HG02759 (cell line): Measurements from ENCODE around the gene SULT2B1.
A peak's percentile ranks its signal among the peaks of the same experiment; 100 is the strongest.

Experiments
- ATAC-seq: cut with Tn5 transposase; IDR thresholded peaks from one replicate; pipeline ENCODE4 v1.9.1; 2021; ENCODE audit warnings: mild to moderate bottlenecking, moderate library complexity; ENCODE audit not compliant: unreplicated experiment

The SULT2B1 gene

DNA sequence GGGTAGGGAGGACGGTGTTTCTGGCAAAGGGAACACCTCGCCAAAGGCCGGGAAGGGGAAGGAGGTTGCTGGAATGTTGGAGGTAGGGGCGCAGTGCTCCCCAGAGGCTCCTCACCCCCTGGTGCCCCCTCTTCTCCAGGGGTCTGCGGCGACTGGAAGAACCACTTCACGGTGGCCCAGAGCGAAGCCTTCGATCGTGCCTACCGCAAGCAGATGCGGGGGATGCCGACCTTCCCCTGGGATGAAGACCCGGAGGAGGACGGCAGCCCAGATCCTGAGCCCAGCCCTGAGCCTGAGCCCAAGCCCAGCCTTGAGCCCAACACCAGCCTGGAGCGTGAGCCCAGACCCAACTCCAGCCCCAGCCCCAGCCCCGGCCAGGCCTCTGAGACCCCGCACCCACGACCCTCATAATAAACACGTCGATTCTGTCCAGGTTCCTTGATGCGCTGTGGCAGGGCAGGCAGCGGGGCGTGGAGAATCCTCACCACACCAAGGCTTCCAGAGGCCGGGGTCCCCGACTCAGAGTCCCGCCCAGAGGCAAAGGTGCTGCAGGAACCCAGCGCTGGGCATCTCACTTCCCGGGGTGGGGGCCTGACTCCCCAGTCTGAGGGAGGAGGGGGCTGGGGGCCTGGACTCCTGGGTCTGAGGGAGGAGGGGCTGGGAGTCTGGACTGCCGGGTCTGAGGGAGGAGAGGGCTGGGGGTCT is 47.2 kb downstream of the SULT2B1 start:
- ATAC-seq = no peak

GRCh38 chr19:48600679-48601417 is 48.9 kb downstream of the SULT2B1 start:
- no peak for ATAC-seq

- ATAC-seq = no peak
Observed at GRCh38 chr19:48603001-48603400, 51.0 kb downstream of the SULT2B1 start.

DNA sequence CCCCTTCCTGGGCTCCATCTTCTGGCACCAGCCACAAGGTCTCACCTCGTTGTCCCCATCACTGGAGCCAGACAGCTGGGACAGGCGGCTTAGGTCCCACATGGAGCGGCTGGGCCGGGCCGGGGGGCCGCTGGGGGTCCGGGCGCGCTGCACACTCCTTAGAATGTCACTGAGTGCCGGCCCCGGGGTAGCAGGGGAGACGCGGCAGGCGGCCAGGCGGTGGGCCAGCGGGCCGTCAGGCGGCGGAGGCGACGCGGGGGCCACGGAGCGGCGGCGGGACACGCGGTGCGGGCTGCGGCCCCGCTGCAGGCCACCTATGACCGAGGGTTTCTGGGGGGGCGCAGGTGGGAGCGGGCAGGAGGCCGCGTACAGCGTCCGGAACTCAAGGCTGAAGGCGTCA is 51.5 kb downstream of the SULT2B1 start:
- no peak for ATAC-seq

DNA sequence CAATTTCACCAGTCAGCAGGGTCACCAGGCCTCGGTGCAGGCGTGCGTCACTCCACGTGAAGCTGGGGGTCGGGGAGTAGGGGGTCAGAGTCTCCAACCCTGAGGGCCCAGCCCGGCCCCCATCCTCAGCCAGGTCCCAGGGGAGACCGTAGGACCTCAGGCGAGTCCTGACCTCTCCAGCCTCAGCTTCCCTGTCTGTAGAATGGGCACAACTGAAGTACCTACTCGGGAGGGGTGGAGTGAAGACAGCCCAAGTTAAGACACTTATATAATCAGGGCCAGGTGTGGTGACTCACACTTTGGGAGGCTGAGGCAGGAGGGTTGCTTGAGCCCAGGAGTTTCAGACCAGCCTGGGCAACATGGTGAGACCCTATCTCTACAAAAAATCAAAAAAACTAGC is 51.9 kb downstream of the SULT2B1 start:
- no peak for ATAC-seq

DNA sequence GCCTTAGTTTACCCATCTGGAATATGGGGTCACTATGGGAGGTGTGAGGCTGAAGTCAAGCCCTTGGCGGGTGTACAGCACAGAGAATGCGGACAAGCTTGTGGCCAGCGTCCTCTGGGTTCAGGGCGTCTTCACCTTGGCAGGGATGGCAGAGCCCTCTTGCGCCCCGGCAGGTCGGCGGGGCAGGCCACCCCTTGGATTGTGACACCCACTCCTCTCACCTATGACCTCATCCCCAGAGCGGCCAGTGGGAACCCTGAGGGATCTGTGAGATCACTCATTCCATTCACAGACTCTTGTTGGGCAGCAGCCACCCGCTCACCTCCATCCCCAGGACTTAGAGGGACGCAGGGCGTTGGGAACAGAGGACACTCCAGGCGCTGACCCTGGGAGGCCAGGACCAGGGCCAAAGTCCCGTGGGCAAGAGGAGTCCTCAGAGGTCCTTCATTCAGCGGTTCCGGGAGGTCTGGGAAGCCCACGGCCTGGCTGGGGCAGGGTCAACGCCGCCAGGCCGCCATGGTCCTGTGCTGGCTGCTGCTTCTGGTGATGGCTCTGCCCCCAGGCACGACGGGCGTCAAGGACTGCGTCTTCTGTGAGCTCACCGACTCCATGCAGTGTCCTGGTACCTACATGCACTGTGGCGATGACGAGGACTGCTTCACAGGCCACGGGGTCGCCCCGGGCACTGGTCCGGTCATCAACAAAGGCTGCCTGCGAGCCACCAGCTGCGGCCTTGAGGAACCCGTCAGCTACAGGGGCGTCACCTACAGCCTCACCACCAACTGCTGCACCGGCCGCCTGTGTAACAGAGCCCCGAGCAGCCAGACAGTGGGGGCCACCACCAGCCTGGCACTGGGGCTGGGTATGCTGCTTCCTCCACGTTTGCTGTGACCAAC is 54.7 kb downstream of the SULT2B1 start, which contains the start of gene SPACA4:
TSS of gene SPACA4 (plus strand) at position 280 of the 896 bp plus-strand sequence. CDS start at position 517, 237 bp downstream.
- ATAC-seq = no peak

GRCh38 chr19:48607359-48607755 is 55.4 kb downstream of the SULT2B1 start:
- no peak for ATAC-seq

GRCh38 chr19:48608798-48609263 is 56.9 kb downstream of the SULT2B1 start:
- peak; percentile 52 for ATAC-seq

DNA sequence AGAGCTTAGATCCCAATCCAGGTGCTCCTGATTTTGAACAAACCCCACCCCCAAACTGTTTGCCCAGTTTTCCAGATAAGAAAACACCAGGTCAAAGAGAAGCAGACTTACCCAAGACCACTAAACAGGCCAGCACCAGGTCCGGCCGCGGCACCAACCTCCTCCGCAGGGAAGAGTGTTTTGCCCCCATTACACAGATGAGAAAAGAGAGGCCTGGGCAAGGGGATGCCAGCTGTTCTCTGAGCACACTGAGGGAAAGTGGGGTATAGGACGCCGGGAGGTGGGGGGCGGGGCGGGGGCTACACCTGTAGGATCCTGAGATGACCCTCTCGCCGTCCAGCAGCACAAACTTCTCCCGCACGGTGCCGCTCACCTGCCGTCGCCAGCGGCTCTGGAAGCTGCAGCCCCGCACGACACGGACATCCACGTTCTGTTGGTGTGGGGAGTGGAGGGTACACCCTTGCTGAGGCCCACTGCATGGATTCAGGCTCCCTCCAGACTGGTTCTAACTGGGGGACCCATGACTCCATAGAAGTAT is 57.7 kb downstream of the SULT2B1 start:
- no peak for ATAC-seq

GRCh38 chr19:48611872-48612271 is 59.9 kb downstream of the SULT2B1 start:
- no peak for ATAC-seq

DNA sequence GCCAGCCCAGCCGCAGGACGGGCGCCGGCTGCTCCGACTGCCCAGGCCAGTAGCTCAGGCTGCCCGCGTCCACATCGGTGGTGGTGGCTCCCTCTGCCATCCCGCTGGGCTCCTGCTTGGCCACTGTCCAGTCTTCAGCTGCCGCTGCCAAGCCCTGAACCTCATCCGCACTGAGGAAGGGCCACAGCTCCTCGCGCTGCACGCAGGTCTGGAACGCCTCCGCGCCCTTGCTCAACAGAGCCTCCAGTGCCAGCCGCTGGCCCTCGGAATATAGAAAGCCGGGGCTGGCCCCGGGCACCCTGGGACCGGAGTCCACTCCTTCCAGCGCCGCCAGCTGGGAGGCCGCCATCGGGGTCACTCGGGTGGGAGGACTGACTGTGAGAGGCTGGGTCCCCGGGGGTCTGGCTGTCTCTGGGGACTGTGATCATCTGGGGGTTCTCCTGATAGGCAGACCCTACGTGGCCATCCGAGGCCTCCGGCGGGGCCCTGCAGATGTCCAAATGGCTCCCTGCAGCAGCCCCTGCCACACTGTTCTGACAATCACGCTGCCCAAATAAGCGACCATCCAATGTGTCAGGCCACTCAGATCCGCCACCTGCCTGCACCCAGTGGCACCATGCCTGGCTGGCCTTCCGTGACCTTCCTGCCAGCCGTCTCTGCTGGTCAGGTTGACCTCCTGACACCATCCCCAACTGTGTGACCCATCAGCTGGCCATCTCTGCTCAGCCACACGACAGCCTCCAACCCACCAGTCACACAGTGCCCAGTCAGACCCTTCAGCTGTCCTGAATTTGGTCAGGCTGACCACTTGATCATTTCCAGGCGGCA is 61.3 kb downstream of the SULT2B1 start:
- ATAC-seq = no peak

- ATAC-seq = no peak
Observed at GRCh38 chr19:48613852-48614435, 62.0 kb downstream of the SULT2B1 start.

DNA sequence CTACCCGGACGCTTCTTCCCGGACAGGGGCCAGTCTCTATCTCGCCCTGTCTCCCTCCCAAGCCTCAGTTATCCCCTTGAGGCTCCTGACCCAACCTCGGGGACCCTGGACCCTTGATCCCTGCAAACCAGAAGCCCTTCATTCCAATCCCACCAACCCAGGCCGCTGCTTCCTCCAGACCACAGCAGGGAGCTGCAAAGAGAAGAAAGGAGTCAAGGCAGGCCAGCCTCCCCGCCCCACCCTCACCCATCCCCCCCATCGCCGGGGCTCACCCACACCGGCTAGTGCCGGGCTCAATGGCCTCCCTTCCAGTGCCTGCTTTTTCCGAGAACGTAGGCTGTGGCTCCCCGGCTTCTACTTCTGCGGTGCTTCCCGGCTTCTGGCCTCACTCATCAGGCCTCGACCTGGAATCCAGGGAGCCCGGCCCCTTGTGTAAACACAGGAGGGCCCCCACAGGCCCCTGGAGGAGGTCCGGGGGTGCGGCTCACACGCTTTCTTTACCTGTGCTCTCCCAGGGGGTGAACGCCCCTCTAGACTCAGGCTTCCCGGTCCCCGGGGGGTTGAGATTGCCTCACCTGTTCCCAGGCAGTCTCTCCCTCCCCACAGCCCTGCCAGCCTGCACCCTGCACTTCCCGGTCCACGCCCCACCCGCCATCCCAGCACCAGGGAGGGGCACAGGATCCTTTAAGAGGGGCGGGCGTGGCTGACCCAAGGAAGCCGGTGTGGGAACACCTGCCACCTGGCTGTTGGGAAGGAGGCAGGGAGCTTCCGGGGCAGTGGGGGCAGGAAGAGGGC is 62.7 kb downstream of the SULT2B1 start, which contains the start of gene FAM83E:
TSS of gene FAM83E (minus strand) at position 641 of the 795 bp plus-strand sequence. CDS start 1,704 bp downstream, outside the sequence.
- ATAC-seq = no peak

- ATAC-seq = no peak
Observed at GRCh38 chr19:48615231-48616040, 63.5 kb downstream of the SULT2B1 start.

GRCh38 chr19:48616041-48616436 is 64.1 kb downstream of the SULT2B1 start:
- no peak for ATAC-seq

GRCh38 chr19:48616491-48617056 is 64.6 kb downstream of the SULT2B1 start:
- ATAC-seq = no peak

- no peak for ATAC-seq
Observed at GRCh38 chr19:48617146-48617937, 65.4 kb downstream of the SULT2B1 start.
